IPS-20b (cell line): ENCODE data around the gene MLANA.

Source experiments
- H3K27ac ChIP-seq: one replicate; pipeline ENCODE4 v1.5.1; 2013; ENCODE audit warnings: low read length
- H3K27me3 ChIP-seq: 2 replicates; pipeline ENCODE4 v1.6.1; 2013; ENCODE audit warnings: mild to moderate bottlenecking, low read length, inconsistent platforms; ENCODE audit not compliant: insufficient read depth
- H3K36me3 ChIP-seq: 2 replicates; pipeline ENCODE4 v1.6.1; 2013; ENCODE audit warnings: low read depth, mild to moderate bottlenecking, inconsistent platforms, low read length, moderate library complexity; ENCODE audit not compliant: insufficient read depth
- H3K4me1 ChIP-seq: 2 replicates; pipeline ENCODE4 v1.6.1; 2013; ENCODE audit warnings: mild to moderate bottlenecking, control low read depth, inconsistent platforms, low read length, moderate library complexity; ENCODE audit not compliant: insufficient read depth
- H3K4me3 ChIP-seq: 2 replicates; pipeline ENCODE4 v1.5.1; 2013; ENCODE audit warnings: mild to moderate bottlenecking, low read length, inconsistent platforms
- H3K9ac ChIP-seq: 2 replicates; pipeline ENCODE4 v1.6.1; 2013; ENCODE audit warnings: low read depth, mild to moderate bottlenecking, inconsistent platforms, low read length, moderate library complexity
- H3K9me3 ChIP-seq: 2 replicates; pipeline ENCODE4 v1.6.1; 2013; ENCODE audit warnings: mild to moderate bottlenecking, low read depth, low read length, inconsistent platforms; ENCODE audit not compliant: insufficient read depth

Gene MLANA

GRCh38 chr9:5853617-5854016 lies 37.1 kb upstream of the MLANA start:
- no peak overlapping the region for H3K9ac ChIP-seq
- H3K36me3 ChIP-seq: no peaks in the 10 kb centered on the region
- no peak overlapping the region for H3K4me3 ChIP-seq
- H3K27me3 ChIP-seq: no peaks in the 10 kb centered on the region
- no peaks in the 10 kb centered on the region for H3K4me1 ChIP-seq
- no peak overlapping the region for H3K27ac ChIP-seq
- H3K9me3 ChIP-seq: no peaks in the 10 kb centered on the region

- Histone ChIP-seq H3K9me3 (no peaks in the 10 kb centered on the region), H3K27me3 (no peaks in the 10 kb centered on the region), H3K27ac (no peak overlapping the region)
These were observed 36.5 kb upstream of the MLANA start for GRCh38 chr9:5854063-5854790.

GRCh38 chr9:5857928-5858327 lies 32.8 kb upstream of the MLANA start:
- no peaks in the 10 kb centered on the region for H3K36me3 ChIP-seq
- no peak overlapping the region for H3K4me3 ChIP-seq
- H3K9ac ChIP-seq: no peak overlapping the region
- no peaks in the 10 kb centered on the region for H3K4me1 ChIP-seq
- H3K27ac ChIP-seq: no peak overlapping the region
- H3K27me3 ChIP-seq: no peaks in the 10 kb centered on the region
- H3K9me3 ChIP-seq: no peaks in the 10 kb centered on the region

More at GRCh38 chr9:5854063-5854790, 36.5 kb upstream of the MLANA start:
- Histone ChIP-seq H3K4me1 (no peaks in the 10 kb centered on the region), H3K36me3 (no peaks in the 10 kb centered on the region), H3K9ac (no peak overlapping the region), H3K4me3 (no peak overlapping the region)

GRCh38 chr9:5858833-5859232 lies 31.9 kb upstream of the MLANA start:
- H3K9ac ChIP-seq: no peak overlapping the region
- H3K27me3 ChIP-seq: no peaks in the 10 kb centered on the region
- no peaks in the 10 kb centered on the region for H3K9me3 ChIP-seq
- no peak overlapping the region for H3K27ac ChIP-seq
- no peaks in the 10 kb centered on the region for H3K4me1 ChIP-seq
- no peak overlapping the region for H3K4me3 ChIP-seq
- no peaks in the 10 kb centered on the region for H3K36me3 ChIP-seq

- Histone ChIP-seq H3K4me3 (no peak overlapping the region), H3K9ac (no peak overlapping the region), H3K27me3 (no peaks in the 10 kb centered on the region), H3K36me3 (no peaks in the 10 kb centered on the region), H3K9me3 (no peaks in the 10 kb centered on the region), H3K27ac (no peak overlapping the region), H3K4me1 (peaks cover 7% of the 10 kb centered on the region)
These were observed 27.5 kb upstream of the MLANA start for GRCh38 chr9:5863092-5863746.

- H3K9ac ChIP-seq: no peak overlapping the region
- H3K27ac ChIP-seq: no peak overlapping the region
- H3K4me3 ChIP-seq: no peak overlapping the region
- H3K9me3 ChIP-seq: no peaks in the 10 kb centered on the region
- H3K27me3 ChIP-seq: no peaks in the 10 kb centered on the region
- H3K36me3 ChIP-seq: no peaks in the 10 kb centered on the region
- peaks cover 7% of the 10 kb centered on the region for H3K4me1 ChIP-seq
These were observed 26.2 kb upstream of the MLANA start for GRCh38 chr9:5864446-5864845.

- peaks cover 7% of the 10 kb centered on the region for H3K4me1 ChIP-seq
- no peaks in the 10 kb centered on the region for H3K27me3 ChIP-seq
- H3K36me3 ChIP-seq: no peaks in the 10 kb centered on the region
- no peak overlapping the region for H3K27ac ChIP-seq
- H3K4me3 ChIP-seq: no peak overlapping the region
- H3K9me3 ChIP-seq: no peaks in the 10 kb centered on the region
- H3K9ac ChIP-seq: no peak overlapping the region
These were observed 24.4 kb upstream of the MLANA start for GRCh38 chr9:5866272-5866671.

- no peaks in the 10 kb centered on the region for H3K27me3 ChIP-seq
- no peaks in the 10 kb centered on the region for H3K36me3 ChIP-seq
- no peaks in the 10 kb centered on the region for H3K9me3 ChIP-seq
- H3K9ac ChIP-seq: no peak overlapping the region
- no peak overlapping the region for H3K27ac ChIP-seq
- H3K4me1 ChIP-seq: peaks cover 7% of the 10 kb centered on the region
- no peak overlapping the region for H3K4me3 ChIP-seq
These were observed 24.0 kb upstream of the MLANA start for GRCh38 chr9:5866685-5867084.

GRCh38 chr9:5868235-5868634 lies 22.5 kb upstream of the MLANA start:
- no peaks in the 10 kb centered on the region for H3K36me3 ChIP-seq
- peaks cover 7% of the 10 kb centered on the region for H3K4me1 ChIP-seq
- no peak overlapping the region for H3K27ac ChIP-seq
- H3K27me3 ChIP-seq: no peaks in the 10 kb centered on the region
- no peak overlapping the region for H3K9ac ChIP-seq
- no peak overlapping the region for H3K4me3 ChIP-seq
- H3K9me3 ChIP-seq: no peaks in the 10 kb centered on the region

- Histone ChIP-seq H3K27ac (no peak overlapping the region), H3K9ac (no peak overlapping the region), H3K4me1 (peaks cover 7% of the 10 kb centered on the region), H3K4me3 (no peak overlapping the region), H3K27me3 (no peaks in the 10 kb centered on the region), H3K36me3 (no peaks in the 10 kb centered on the region), H3K9me3 (no peaks in the 10 kb centered on the region)
These were observed 21.2 kb upstream of the MLANA start for GRCh38 chr9:5869315-5870019.

- no peak overlapping the region for H3K4me3 ChIP-seq
- H3K9me3 ChIP-seq: no peaks in the 10 kb centered on the region
- no peaks in the 10 kb centered on the region for H3K36me3 ChIP-seq
These were observed 20.7 kb upstream of the MLANA start for GRCh38 chr9:5870020-5870339.

GRCh38 chr9:5870691-5871090 lies 20.0 kb upstream of the MLANA start:
- Histone ChIP-seq H3K9ac (no peak overlapping the region), H3K4me3 (no peak overlapping the region), H3K9me3 (no peaks in the 10 kb centered on the region), H3K27ac (no peak overlapping the region), H3K4me1 (peaks cover 7% of the 10 kb centered on the region), H3K36me3 (no peaks in the 10 kb centered on the region), H3K27me3 (no peaks in the 10 kb centered on the region)

More at GRCh38 chr9:5870020-5870339, 20.7 kb upstream of the MLANA start:
- no peak overlapping the region for H3K27ac ChIP-seq
- H3K4me1 ChIP-seq: peaks cover 7% of the 10 kb centered on the region
- H3K9ac ChIP-seq: no peak overlapping the region
- no peaks in the 10 kb centered on the region for H3K27me3 ChIP-seq
